AG04450 (cell line): ENCODE measurements around the gene DRD5. TPM values are rescaled to one million over a fixed set of nuclear protein-coding genes. Genes with fewer than 3 reads are reported as not detected.

Source experiments
- CTCF ChIA-PET: fragments of 300-600, 350-600 bp; formaldehyde crosslinking; extraction: SDS; loops from one replicate; lab custom pipeline; 2022; ENCODE audit warnings: antibody characterized with exemption, inconsistent platforms; lab: Charles Lee
- POLR2A ChIA-PET: fragments of 350-600 bp; formaldehyde crosslinking; extraction: SDS; loops from one replicate; lab custom pipeline; 2021; ENCODE audit warnings: antibody characterized with exemption, inconsistent platforms; lab: Yijun Ruan, JAX
- DNase-seq: peaks from one replicate; pipeline ENCODE4 v3.0.0-alpha.2; 2011; ENCODE audit warnings: low read depth, low spot score
- H3K27ac ChIP-seq: one replicate; pipeline ENCODE4 v1.5.1; 2012; ENCODE audit warnings: low read depth, low read length, control low read depth
- H3K27me3 ChIP-seq: one replicate; pipeline ENCODE4 v1.6.0; 2012; ENCODE audit warnings: low read length; ENCODE audit not compliant: control insufficient read depth, insufficient read depth
- H3K4me3 ChIP-seq: 2 replicates; pipeline ENCODE4 v1.5.1; 2011; ENCODE audit warnings: mild to moderate bottlenecking, low read depth, low read length, control low read depth
- H3K9me3 ChIP-seq: 2 replicates; pipeline ENCODE4 v1.5.1; 2012; ENCODE audit warnings: low read length; ENCODE audit not compliant: control insufficient read depth, insufficient read depth
- CTCF ChIP-seq: IDR thresholded peaks from 2 replicates; pipeline ENCODE4 v1.5.1; 2011; ENCODE audit warnings: low read depth, low read length, control low read depth, inconsistent platforms
- polyA plus RNA-seq: library from polyadenylated mRNA; depleted of rRNA; stranded (reverse); fragments of >200 nt; gene quantifications from 2 replicates; pipeline ENCODE4 v1.2.3, GENCODE V29; 2011

DRD5 gene
- polyA plus RNA-seq, 1 experiment: not detected

- ChIA-PET POLR2A (no interaction called here), CTCF (no interaction called here)
- H3K4me3 ChIP-seq: no peak overlapping the region
- no peak for DNase-seq
- no peak overlapping the region for H3K27ac ChIP-seq
- peaks cover 13% of the 10 kb centered on the region; the same call in 1 of the 2 replicates for H3K9me3 ChIP-seq
- no peak for TF ChIP-seq CTCF
- no peaks in the 10 kb centered on the region for H3K27me3 ChIP-seq
These were observed 34.9 kb downstream of the DRD5 start for GRCh38 chr4:9816285-9816684.

GRCh38 chr4:9820343-9820742 is 38.9 kb downstream of the DRD5 start:
- Histone ChIP-seq H3K27ac (no peak overlapping the region), H3K9me3 (peaks cover 9% of the 10 kb centered on the region; the same call in 1 of the 2 replicates), H3K4me3 (no peak overlapping the region), H3K27me3 (no peaks in the 10 kb centered on the region)
- DNase-seq: no peak
- CTCF ChIA-PET: no interaction called here
- POLR2A ChIA-PET: no interaction called here
- no peak for TF ChIP-seq CTCF

GRCh38 chr4:9825049-9825448 is 43.6 kb downstream of the DRD5 start:
- CTCF ChIA-PET: no interaction called here
- no peak overlapping the region for H3K27ac ChIP-seq
- peaks cover 7% of the 10 kb centered on the region; the same call in 1 of the 2 replicates for H3K9me3 ChIP-seq
- no peaks in the 10 kb centered on the region for H3K27me3 ChIP-seq
- no peak for DNase-seq
- POLR2A ChIA-PET: no interaction called here
- TF ChIP-seq CTCF: no peak
- no peak overlapping the region for H3K4me3 ChIP-seq

- CTCF ChIA-PET: no interaction called here
- no peaks in the 10 kb centered on the region for H3K27me3 ChIP-seq
- no peak for TF ChIP-seq CTCF
- no peak for DNase-seq
- POLR2A ChIA-PET: no interaction called here
- no peak overlapping the region for H3K27ac ChIP-seq
- H3K4me3 ChIP-seq: no peak overlapping the region
- H3K9me3 ChIP-seq: peaks cover 17% of the 10 kb centered on the region; the same call in 1 of the 2 replicates
These were observed 45.1 kb downstream of the DRD5 start for GRCh38 chr4:9826551-9826950.

GRCh38 chr4:9832640-9833039 is 51.2 kb downstream of the DRD5 start:
- no peak for TF ChIP-seq CTCF
- peaks cover 37% of the 10 kb centered on the region for H3K9me3 ChIP-seq
- no peak overlapping the region for H3K27ac ChIP-seq
- ChIA-PET CTCF (interaction anchor here (0.5 kb wide), 1 partner anchor 233 kb away, joined by 10 read pairs; no protein-coding TSS in a partner anchor), POLR2A (no interaction called here)
- no peak for DNase-seq
- H3K4me3 ChIP-seq: no peak overlapping the region
- H3K27me3 ChIP-seq: no peaks in the 10 kb centered on the region
